Upper lobe of left lung (tissue), 6 donors: ENCODE data around the gene ZC3H7A. TPM values are rescaled to one million over a fixed set of nuclear protein-coding genes. Genes with fewer than 3 reads are reported as not detected.
"Not testable (repeated sequence)": the region's sequence is repeated elsewhere in the genome, so short reads cannot be mapped to it uniquely, and the experiment has no call there.

Experiments used
- ATAC-seq, 2 donors: fragments of 200-7000 bp; cut with Tn5 transposase; one replicate each; pipeline ENCODE4 v1.9.1; 2022; ENCODE audit warnings: mild to moderate bottlenecking in 2 of 2, moderate library complexity in 2 of 2; ENCODE audit not compliant: low FRiP score in 2 of 2
- DNase-seq, 2 donors: peaks; one replicate each; pipeline ENCODE4 v3.0.0-alpha.2; 2019 to 2020
- H3K27ac ChIP-seq, 4 donors: fragments of 200-600 bp; sonication (generic); one replicate each; pipeline ENCODE4 v1.5.1; 2016 to 2019
- H3K27me3 ChIP-seq, 4 donors: fragments of 200-600 bp; sonication (generic); one replicate each; pipeline ENCODE4 v1.5.1; 2017 to 2019
- H3K36me3 ChIP-seq, 4 donors: fragments of 200-600 bp; sonication (generic); one replicate each; pipeline ENCODE4 v1.5.1; 2016 to 2019
- H3K4me1 ChIP-seq, 4 donors: fragments of 200-600 bp; sonication (generic); one replicate each; pipeline ENCODE4 v1.5.1; 2018 to 2019
- H3K4me3 ChIP-seq, 4 donors: fragments of 200-600 bp; sonication (generic); one replicate each; pipeline ENCODE4 v1.5.1; 2017 to 2019; ENCODE audit warnings: mild to moderate bottlenecking in 2 of 4, moderate library complexity in 1 of 4
- H3K9me3 ChIP-seq, 4 donors: fragments of 200-600 bp; sonication (generic); one replicate each; pipeline ENCODE4 v1.5.1; 2018 to 2019
- EP300 ChIP-seq, 4 donors: sonication (generic); formaldehyde crosslinking; IDR thresholded peaks; one replicate each; pipeline ENCODE4 v1.5.1; 2017; ENCODE audit warnings: antibody characterized with exemption in 4 of 4, control low read depth in 2 of 4
- POLR2A ChIP-seq, 4 donors: fragments of 450-650 bp; IDR thresholded peaks; one replicate each; pipeline ENCODE4 v1.5.1; 2016 to 2017; ENCODE audit warnings: antibody characterized with exemption in 4 of 4, mild to moderate bottlenecking in 2 of 4
- POLR2AphosphoS5 ChIP-seq, 2 donors: sonication (generic); formaldehyde crosslinking; IDR thresholded peaks; one replicate each; pipeline ENCODE4 v1.5.1; 2017; ENCODE audit warnings: antibody characterized with exemption in 2 of 2
- WGBS, 2 donors: methylation state at CpG; one replicate each; pipeline ENCODE4 v1.1.5; 2017 to 2018; 5-methylcytosine and 5-hydroxymethylcytosine counted together
- total RNA-seq, 6 donors: library from RNA; depleted of rRNA in 4 of 6; stranded (reverse); fragments of >200 nt in 4 of 6; gene quantifications; one replicate each; pipeline versions ENCODE4 v1.1.0 to v1.2.1, GENCODE V29; 2016 to 2021
- TF ChIP-seq, protein P1 (sequence below), 6 experiments: fragments of 450-650 bp in 4 of 6; fragments of 200-600 bp in 2 of 6; sonication (generic) in 2 of 6; IDR thresholded peaks; one replicate each; pipeline ENCODE4 v1.5.1; 2016 to 2019; ENCODE audit warnings: antibody characterized with exemption in 6 of 6
- donor health status: DM: no; HTN: no; CAD: no; lungs with moderate emphysema.
- donor health status: DM: no; HTN: yes; CAD: no; lungs with severe emphysema.

The ZC3H7A gene
- total RNA-seq, 6 donors from 2014 or later, result 52.7 to 142 (median 64.7) TPM

GRCh38 chr16:11792410-11793241, 4.4 kb downstream of the ZC3H7A start:
- no peaks in the 10 kb centered on the region for H3K9me3 ChIP-seq
- peaks cover 56 to 83% (median 70%) of the 10 kb centered on the region in 4 donors for H3K4me1 ChIP-seq
- H3K36me3 ChIP-seq, result peaks cover 0 to 16% (median 0%) of the 10 kb centered on the region in 4 donors
- peak overlapping the region; percentile 55 to 100 (median 84) for H3K27ac ChIP-seq
- H3K27me3 ChIP-seq, result no peaks in the 10 kb centered on the region
- WGBS, 2 donors, result 62 to 67% methylated on average over 7 of the region's 7 CpGs
- ATAC-seq (peak in 1 of 2 donors; percentile 44), DNase-seq (peak in 1 of 2 donors; percentile 56)
- no peak for TF ChIP-seq POLR2A (IDR thresholded peaks at IDR 0.05)
- TF ChIP-seq, protein P1, sequence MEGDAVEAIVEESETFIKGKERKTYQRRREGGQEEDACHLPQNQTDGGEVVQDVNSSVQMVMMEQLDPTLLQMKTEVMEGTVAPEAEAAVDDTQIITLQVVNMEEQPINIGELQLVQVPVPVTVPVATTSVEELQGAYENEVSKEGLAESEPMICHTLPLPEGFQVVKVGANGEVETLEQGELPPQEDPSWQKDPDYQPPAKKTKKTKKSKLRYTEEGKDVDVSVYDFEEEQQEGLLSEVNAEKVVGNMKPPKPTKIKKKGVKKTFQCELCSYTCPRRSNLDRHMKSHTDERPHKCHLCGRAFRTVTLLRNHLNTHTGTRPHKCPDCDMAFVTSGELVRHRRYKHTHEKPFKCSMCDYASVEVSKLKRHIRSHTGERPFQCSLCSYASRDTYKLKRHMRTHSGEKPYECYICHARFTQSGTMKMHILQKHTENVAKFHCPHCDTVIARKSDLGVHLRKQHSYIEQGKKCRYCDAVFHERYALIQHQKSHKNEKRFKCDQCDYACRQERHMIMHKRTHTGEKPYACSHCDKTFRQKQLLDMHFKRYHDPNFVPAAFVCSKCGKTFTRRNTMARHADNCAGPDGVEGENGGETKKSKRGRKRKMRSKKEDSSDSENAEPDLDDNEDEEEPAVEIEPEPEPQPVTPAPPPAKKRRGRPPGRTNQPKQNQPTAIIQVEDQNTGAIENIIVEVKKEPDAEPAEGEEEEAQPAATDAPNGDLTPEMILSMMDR (IDR thresholded peaks at IDR 0.05), result no peak
- no peak for TF ChIP-seq POLR2AphosphoS5 (IDR thresholded peaks at IDR 0.05)
- no peak for TF ChIP-seq EP300 (IDR thresholded peaks at IDR 0.05)
- no peak overlapping the region for H3K4me3 ChIP-seq

GRCh38 chr16:11791144-11791828, 5.8 kb downstream of the ZC3H7A start:
- H3K9me3 ChIP-seq, result no peaks in the 10 kb centered on the region
- no peak overlapping the region for H3K4me3 ChIP-seq
- peaks cover 56 to 83% (median 75%) of the 10 kb centered on the region in 4 donors for H3K4me1 ChIP-seq
- DNase-seq, result peak in 1 of 2 donors; percentile 48
- H3K27ac ChIP-seq, result peak overlapping the region; percentile 55 to 100 (median 84)
- ATAC-seq, result peak; percentile 35 to 86
- WGBS, 2 donors, result 66 to 76% methylated on average over 8 of the region's 8 CpGs
- H3K27me3 ChIP-seq, result no peaks in the 10 kb centered on the region
- H3K36me3 ChIP-seq, result peaks cover 0 to 16% (median 0%) of the 10 kb centered on the region in 4 donors
- peak; percentile 43 to 49 for TF ChIP-seq POLR2AphosphoS5 (IDR thresholded peaks at IDR 0.05)
- TF ChIP-seq, protein P1 (IDR thresholded peaks at IDR 0.05), result no peak
- peak in 1 of 4 donors; percentile 34 for TF ChIP-seq POLR2A (IDR thresholded peaks at IDR 0.05)
- TF ChIP-seq EP300 (IDR thresholded peaks at IDR 0.05), result peak in 1 of 4 donors; percentile 57

DNA sequence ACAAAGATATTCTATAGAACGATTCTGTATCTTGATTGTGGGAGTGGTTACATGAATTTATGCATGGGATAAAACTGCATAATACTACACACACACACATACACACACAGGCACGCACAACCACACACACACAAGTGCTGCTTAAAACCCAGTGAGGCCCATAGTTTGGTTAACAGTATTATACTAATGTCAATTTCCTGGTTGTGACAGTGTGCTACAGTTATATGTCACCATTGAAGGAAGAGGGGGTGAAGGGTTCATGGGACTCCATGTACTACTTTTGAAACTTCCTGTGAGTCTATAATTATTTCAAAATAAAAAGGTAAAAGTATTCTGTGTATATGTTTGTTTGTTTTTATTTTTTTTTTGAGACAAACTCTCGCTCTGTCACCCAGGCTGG, 8.1 kb downstream of the ZC3H7A start:
- peak overlapping the region in 3 of 4 donors; percentile 42 to 100 (median 91) for H3K27ac ChIP-seq
- DNase-seq, result no peak

DNA sequence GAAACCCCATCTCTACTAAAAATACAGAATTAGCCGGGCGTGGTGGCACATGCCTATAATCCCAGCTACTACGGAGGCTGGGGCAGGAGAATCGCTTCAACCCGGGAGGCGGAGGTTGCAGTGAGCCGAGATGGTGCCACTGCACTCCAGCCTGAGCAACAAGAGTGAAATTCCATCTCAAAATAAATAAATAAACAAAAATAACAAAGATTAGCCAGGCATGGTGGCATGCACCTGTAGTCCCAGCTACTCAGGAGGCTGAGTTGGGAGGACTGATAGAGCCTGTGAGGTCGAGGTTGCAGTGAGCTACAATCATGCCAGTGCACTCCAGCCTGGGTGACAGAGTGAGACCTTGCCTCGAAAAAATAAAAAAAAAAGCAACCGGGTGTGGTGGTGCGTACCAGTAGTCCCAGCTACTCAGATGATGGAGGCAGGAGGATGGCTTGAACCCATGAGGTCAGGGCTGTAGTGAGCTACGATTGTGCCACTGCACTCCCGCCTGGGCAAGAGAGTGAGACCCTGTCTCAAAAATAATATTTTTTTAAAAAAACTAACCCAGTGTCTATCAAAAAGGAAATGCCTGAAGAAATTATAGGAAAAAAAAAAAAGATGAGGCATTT, 12.0 kb downstream of the ZC3H7A start:
- H3K27ac ChIP-seq, result peak overlapping the region in 3 of 4 donors; percentile 90 to 93 (median 91)
- not testable (repeated sequence) for H3K9me3 ChIP-seq, H3K4me3 ChIP-seq, H3K27me3 ChIP-seq, DNase-seq, ATAC-seq
- peaks cover 0 to 10% (median 0%) of the 10 kb centered on the region in 4 donors for H3K36me3 ChIP-seq
- 82 to 87% methylated on average over 13 of the region's 13 CpGs for WGBS, 2 donors
- H3K4me1 ChIP-seq, result peaks cover 54 to 79% (median 66%) of the 10 kb centered on the region in 4 donors

More for the DNA sequence above, 8.1 kb downstream of the ZC3H7A start:
- peaks cover 0 to 4% (median 0%) of the 10 kb centered on the region in 4 donors for H3K36me3 ChIP-seq
- peak in 1 of 4 donors; percentile 20 for TF ChIP-seq EP300 (IDR thresholded peaks at IDR 0.05)
- TF ChIP-seq, protein P1 (IDR thresholded peaks at IDR 0.05), result no peak
- TF ChIP-seq POLR2AphosphoS5 (IDR thresholded peaks at IDR 0.05), result peak in 1 of 2 donors; percentile 25
- H3K9me3 ChIP-seq, result no peaks in the 10 kb centered on the region
- no peak for ATAC-seq
- H3K27me3 ChIP-seq, result no peaks in the 10 kb centered on the region
- peaks cover 46 to 83% (median 68%) of the 10 kb centered on the region in 4 donors for H3K4me1 ChIP-seq
- WGBS, 2 donors, result 76 to 84% methylated on average over 3 of the region's 3 CpGs
- no peak overlapping the region for H3K4me3 ChIP-seq

DNA sequence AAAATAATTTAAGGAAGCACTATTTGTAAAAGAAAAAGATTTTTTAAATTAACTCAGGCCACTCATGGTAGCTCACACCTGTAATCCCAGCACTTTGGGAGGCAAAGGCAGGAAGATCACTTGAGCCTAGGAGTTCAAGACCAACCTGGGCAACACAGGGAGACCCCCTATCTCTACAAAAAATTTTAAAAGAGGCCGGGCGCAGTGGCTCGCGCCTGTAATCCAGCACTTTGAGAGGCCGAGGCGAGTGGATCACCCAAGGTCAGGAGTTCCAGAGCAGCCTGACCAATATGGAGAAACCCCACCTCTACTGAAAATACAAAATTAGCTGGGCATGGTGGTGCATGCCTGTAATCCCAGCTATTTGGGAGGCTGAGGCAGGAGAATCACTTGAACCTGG, 12.7 kb downstream of the ZC3H7A start:
- WGBS, 2 donors, result 89 to 95% methylated on average over 6 of the region's 6 CpGs
- H3K9me3 ChIP-seq, H3K4me3 ChIP-seq, H3K27me3 ChIP-seq, ATAC-seq, DNase-seq: not testable (repeated sequence)
- Histone ChIP-seq H3K4me1 (peaks cover 51 to 75% (median 63%) of the 10 kb centered on the region in 4 donors), H3K36me3 (peaks cover 0 to 10% (median 2%) of the 10 kb centered on the region in 4 donors), H3K27ac (peak overlapping the region; percentile 87 to 93 (median 90))
